Neural cell (in vitro differentiated cells): ENCODE results near the gene NME7.

Source experiments
- CTCF ChIP-seq: fragments of 450-650 bp; IDR thresholded peaks from 2 replicates; pipeline ENCODE4 v1.5.1; 2014; ENCODE audit warnings: antibody characterized with exemption, mild to moderate bottlenecking, moderate library complexity; ENCODE audit not compliant: poor library complexity, severe bottlenecking
- EZH2 ChIP-seq: fragments of 200-600, 300-800 bp; shearing (Covaris generic), sonication (generic); IDR thresholded peaks from 2 replicates; pipeline ENCODE4 v1.6.1; 2014; ENCODE audit warnings: antibody characterized with exemption, low read length, borderline replicate concordance, mild to moderate bottlenecking; ENCODE audit not compliant: insufficient read depth, poor library complexity, severe bottlenecking
- POLR2AphosphoS5 ChIP-seq: IDR thresholded peaks from 2 replicates; pipeline ENCODE4 v1.6.1; 2012
- RAD21 ChIP-seq: fragments of 450-650 bp; conservative IDR thresholded peaks from 2 replicates; pipeline ENCODE4 v1.6.1; 2014; ENCODE audit warnings: antibody characterized with exemption, mild to moderate bottlenecking, moderate library complexity
- SMC3 ChIP-seq: fragments of 450-650 bp; conservative IDR thresholded peaks from 2 replicates; pipeline ENCODE4 v1.6.1; 2014; ENCODE audit warnings: antibody characterized with exemption, mild to moderate bottlenecking, moderate library complexity; ENCODE audit not compliant: poor library complexity
- TAF1 ChIP-seq: IDR thresholded peaks from 2 replicates; pipeline ENCODE4 v1.6.1; 2012; ENCODE audit warnings: low read depth
- TF ChIP-seq, protein P1 (sequence below): IDR thresholded peaks from 2 replicates; pipeline ENCODE4 v1.6.1; 2012; ENCODE audit warnings: borderline replicate concordance

GRCh38 chr1:169146576-169147214 is 220.9 kb downstream of the NME7 start:
- no peak for TF ChIP-seq CTCF
- no peak for TF ChIP-seq EZH2
- no peak for TF ChIP-seq TAF1
- TF ChIP-seq, protein P1, sequence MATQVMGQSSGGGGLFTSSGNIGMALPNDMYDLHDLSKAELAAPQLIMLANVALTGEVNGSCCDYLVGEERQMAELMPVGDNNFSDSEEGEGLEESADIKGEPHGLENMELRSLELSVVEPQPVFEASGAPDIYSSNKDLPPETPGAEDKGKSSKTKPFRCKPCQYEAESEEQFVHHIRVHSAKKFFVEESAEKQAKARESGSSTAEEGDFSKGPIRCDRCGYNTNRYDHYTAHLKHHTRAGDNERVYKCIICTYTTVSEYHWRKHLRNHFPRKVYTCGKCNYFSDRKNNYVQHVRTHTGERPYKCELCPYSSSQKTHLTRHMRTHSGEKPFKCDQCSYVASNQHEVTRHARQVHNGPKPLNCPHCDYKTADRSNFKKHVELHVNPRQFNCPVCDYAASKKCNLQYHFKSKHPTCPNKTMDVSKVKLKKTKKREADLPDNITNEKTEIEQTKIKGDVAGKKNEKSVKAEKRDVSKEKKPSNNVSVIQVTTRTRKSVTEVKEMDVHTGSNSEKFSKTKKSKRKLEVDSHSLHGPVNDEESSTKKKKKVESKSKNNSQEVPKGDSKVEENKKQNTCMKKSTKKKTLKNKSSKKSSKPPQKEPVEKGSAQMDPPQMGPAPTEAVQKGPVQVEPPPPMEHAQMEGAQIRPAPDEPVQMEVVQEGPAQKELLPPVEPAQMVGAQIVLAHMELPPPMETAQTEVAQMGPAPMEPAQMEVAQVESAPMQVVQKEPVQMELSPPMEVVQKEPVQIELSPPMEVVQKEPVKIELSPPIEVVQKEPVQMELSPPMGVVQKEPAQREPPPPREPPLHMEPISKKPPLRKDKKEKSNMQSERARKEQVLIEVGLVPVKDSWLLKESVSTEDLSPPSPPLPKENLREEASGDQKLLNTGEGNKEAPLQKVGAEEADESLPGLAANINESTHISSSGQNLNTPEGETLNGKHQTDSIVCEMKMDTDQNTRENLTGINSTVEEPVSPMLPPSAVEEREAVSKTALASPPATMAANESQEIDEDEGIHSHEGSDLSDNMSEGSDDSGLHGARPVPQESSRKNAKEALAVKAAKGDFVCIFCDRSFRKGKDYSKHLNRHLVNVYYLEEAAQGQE = no peak
- no peak for TF ChIP-seq POLR2AphosphoS5
- TF ChIP-seq SMC3 = no peak
- no peak for TF ChIP-seq RAD21
